H9 (cell line): ENCODE data around the gene SLC7A11. TPM values are rescaled to one million over a fixed set of nuclear protein-coding genes. Genes with fewer than 3 reads are reported as not detected.

Experiments used
- DNase-seq: peaks from one replicate; pipeline ENCODE4 v3.0.0-alpha.2; 2017
- H2AFZ ChIP-seq: one replicate; pipeline ENCODE4 v1.6.1; 2013; ENCODE audit warnings: mild to moderate bottlenecking, low read length, control low read depth, moderate library complexity
- H2AK5ac ChIP-seq: 2 replicates; pipeline ENCODE4 v1.6.1; 2013; ENCODE audit warnings: low read length, control low read depth, mixed read lengths; ENCODE audit not compliant: insufficient read length
- H2BK120ac ChIP-seq: one replicate; pipeline ENCODE4 v1.6.1; 2013; ENCODE audit warnings: low read depth, mild to moderate bottlenecking, low read length, control low read depth, inconsistent platforms; ENCODE audit not compliant: poor library complexity, severe bottlenecking
- H2BK12ac ChIP-seq: 2 replicates; pipeline ENCODE4 v1.6.1; 2013; ENCODE audit warnings: low read length, control low read depth, mixed read lengths, low read depth; ENCODE audit not compliant: insufficient read length
- H2BK15ac ChIP-seq: 2 replicates; pipeline ENCODE4 v1.6.1; 2013; ENCODE audit warnings: low read depth, low read length, control low read depth
- H2BK20ac ChIP-seq: one replicate; pipeline ENCODE4 v1.6.1; 2013; ENCODE audit warnings: low read depth, mild to moderate bottlenecking, low read length, control low read depth, inconsistent platforms; ENCODE audit not compliant: poor library complexity, severe bottlenecking
- H2BK5ac ChIP-seq: 2 replicates; pipeline ENCODE4 v1.6.1; 2013; ENCODE audit warnings: low read length, control low read depth, mixed read lengths; ENCODE audit not compliant: insufficient read length
- H3K14ac ChIP-seq: 2 replicates; pipeline ENCODE4 v1.6.1; 2013; ENCODE audit warnings: low read length, control low read depth; ENCODE audit not compliant: insufficient read depth
- H3K18ac ChIP-seq: 2 replicates; pipeline ENCODE4 v1.6.1; 2013; ENCODE audit warnings: low read depth, mild to moderate bottlenecking, mixed read lengths, low read length, control low read depth; ENCODE audit not compliant: insufficient read length
- H3K23ac ChIP-seq: 2 replicates; pipeline ENCODE4 v1.6.1; 2013; ENCODE audit warnings: low read length, control low read depth, mixed read lengths, low read depth; ENCODE audit not compliant: insufficient read length
- H3K23me2 ChIP-seq: 2 replicates; pipeline ENCODE4 v1.6.1; 2013; ENCODE audit warnings: low read depth, mild to moderate bottlenecking, mixed read lengths, low read length, control low read depth; ENCODE audit not compliant: insufficient read length, poor library complexity, severe bottlenecking
- H3K27ac ChIP-seq: 2 replicates; pipeline ENCODE4 v1.5.1; 2013; ENCODE audit warnings: low read length, control low read depth, mixed read lengths, low read depth; ENCODE audit not compliant: insufficient read length
- H3K27me3 ChIP-seq: 2 replicates; pipeline ENCODE4 v1.6.1; 2013; ENCODE audit warnings: low read length, control low read depth, inconsistent platforms; ENCODE audit not compliant: insufficient read depth
- H3K4ac ChIP-seq: 2 replicates; pipeline ENCODE4 v1.6.1; 2013; ENCODE audit warnings: low read depth, mild to moderate bottlenecking, control low read depth, inconsistent platforms, low read length, moderate library complexity
- H3K4me1 ChIP-seq: 2 replicates; pipeline ENCODE4 v1.6.1; 2013; ENCODE audit warnings: low read length, control low read depth, inconsistent platforms; ENCODE audit not compliant: insufficient read depth
- H3K4me2 ChIP-seq: 2 replicates; pipeline ENCODE4 v1.6.1; 2013; ENCODE audit warnings: low read length, control low read depth, mixed read lengths; ENCODE audit not compliant: insufficient read length, insufficient read depth
- H3K56ac ChIP-seq: 2 replicates; pipeline ENCODE4 v1.6.1; 2013; ENCODE audit warnings: low read depth, mild to moderate bottlenecking, mixed read lengths, low read length, control low read depth; ENCODE audit not compliant: insufficient read length
- H3K79me1 ChIP-seq: 2 replicates; pipeline ENCODE4 v1.6.1; 2013; ENCODE audit warnings: low read depth, mild to moderate bottlenecking, moderate library complexity, low read length, control low read depth, inconsistent platforms; ENCODE audit not compliant: insufficient read depth, poor library complexity, severe bottlenecking
- H3K79me2 ChIP-seq: 2 replicates; pipeline ENCODE4 v1.6.1; 2013; ENCODE audit warnings: low read length, control low read depth, inconsistent platforms; ENCODE audit not compliant: insufficient read depth
- H3K9ac ChIP-seq: 2 replicates; pipeline ENCODE4 v1.6.1; 2013; ENCODE audit warnings: low read length, control low read depth, mixed read lengths; ENCODE audit not compliant: insufficient read length; ENCODE audit errors: extremely low read depth
- H3K9me3 ChIP-seq: one replicate; pipeline ENCODE4 v1.6.1; 2013; ENCODE audit warnings: low read depth, low read length, inconsistent platforms; ENCODE audit not compliant: control insufficient read depth
- H3T11ph ChIP-seq: one replicate; pipeline ENCODE4 v1.6.1; 2013; ENCODE audit warnings: mild to moderate bottlenecking, low read length, control low read depth, inconsistent platforms
- H4K20me1 ChIP-seq: one replicate; pipeline ENCODE4 v1.6.1; 2013; ENCODE audit not compliant: control insufficient read depth, insufficient read length, insufficient read depth
- H4K5ac ChIP-seq: 2 replicates; pipeline ENCODE4 v1.6.1; 2013; ENCODE audit warnings: low read depth, mild to moderate bottlenecking, mixed read lengths, low read length, control low read depth; ENCODE audit not compliant: insufficient read length
- H4K8ac ChIP-seq: replicated peaks from 2 replicates; pipeline ENCODE4 v1.6.1; 2013; ENCODE audit warnings: low read length, control low read depth, mixed read lengths, low read depth; ENCODE audit not compliant: insufficient read length
- H4K91ac ChIP-seq: 2 replicates; pipeline ENCODE4 v1.6.1; 2013; ENCODE audit warnings: low read depth, mild to moderate bottlenecking, moderate library complexity, mixed read lengths, low read length, control low read depth; ENCODE audit not compliant: insufficient read length
- H3K27ac Mint-ChIP-seq, 3 experiments: 2 replicates in 2 of 3; 3 replicates in 1 of 3; pipeline ENCODE4 v1.8.0; 2020 to 2021; ENCODE audit warnings: mixed read lengths in 3 of 3, mild to moderate bottlenecking in 1 of 3, moderate library complexity in 1 of 3
- H3K27me3 Mint-ChIP-seq: 2 replicates; pipeline ENCODE4 v1.8.0; 2021; ENCODE audit warnings: low read depth, mild to moderate bottlenecking, moderate library complexity, mixed read lengths
- H3K36me3 Mint-ChIP-seq, 3 experiments: 2 replicates in 2 of 3; 3 replicates in 1 of 3; pipeline ENCODE4 v1.8.0; 2020 to 2021; ENCODE audit warnings: low read depth in 3 of 3, mixed read lengths in 3 of 3; ENCODE audit not compliant: insufficient read depth in 1 of 3
- H3K4me1 Mint-ChIP-seq, 2 experiments: 2 replicates each; pipeline ENCODE4 v1.8.0; 2020; ENCODE audit warnings: mixed read lengths in 2 of 2
- H3K4me3 Mint-ChIP-seq, 2 experiments: 2 replicates in 1 of 2; 3 replicates in 1 of 2; pipeline ENCODE4 v1.8.0; 2020 to 2021; ENCODE audit warnings: mild to moderate bottlenecking in 2 of 2, mixed read lengths in 2 of 2, moderate library complexity in 1 of 2
- H3K9me3 Mint-ChIP-seq, 2 experiments: 2 replicates in 1 of 2; 3 replicates in 1 of 2; pipeline ENCODE4 v1.8.0; 2020; ENCODE audit warnings: mild to moderate bottlenecking in 2 of 2, mixed read lengths in 2 of 2, moderate library complexity in 1 of 2
- WGBS: extraction: QIAGEN DNeasy Blood & Tissue Kit; methylation state at CpG from one replicate; pipeline ENCODE4 v1.1.7; 2013; ENCODE audit warnings: missing lambda C conversion rate, low lambda C conversion rate, mixed read lengths; ENCODE audit not compliant: insufficient read length; ENCODE audit errors: extremely low coverage; 5-methylcytosine and 5-hydroxymethylcytosine counted together
- total RNA-seq: library from RNA; stranded (reverse); gene quantifications from 2 replicates; pipeline ENCODE4 v1.2.1, GENCODE V29; 2021
- TF ChIP-seq, protein P1 (sequence below): fragments of 200-600 bp; sonication (generic); conservative IDR thresholded peaks from 3 replicates; pipeline ENCODE4 v1.8.0; 2021; ENCODE audit warnings: antibody characterized with exemption, mild to moderate bottlenecking

The SLC7A11 gene
- total RNA-seq, 1 experiment from 2014 or later: 19.8 TPM

GRCh38 chr4:138190452-138190858 is 51.7 kb downstream of the SLC7A11 start:
- no peaks in the 10 kb centered on the region for H3K79me2 ChIP-seq
- no peak overlapping the region for H3K27ac Mint-ChIP-seq
- peaks cover 10 to 18% of the 10 kb centered on the region in 2 experiments for H3K4me1 Mint-ChIP-seq
- H3T11ph ChIP-seq: no peak overlapping the region
- no peak overlapping the region for H2BK15ac ChIP-seq
- no peak overlapping the region for H4K8ac ChIP-seq
- H3K4me3 Mint-ChIP-seq: no peak overlapping the region
- H3K56ac ChIP-seq: no peak overlapping the region
- H3K9ac ChIP-seq: no peak overlapping the region
- TF ChIP-seq, protein P1, sequence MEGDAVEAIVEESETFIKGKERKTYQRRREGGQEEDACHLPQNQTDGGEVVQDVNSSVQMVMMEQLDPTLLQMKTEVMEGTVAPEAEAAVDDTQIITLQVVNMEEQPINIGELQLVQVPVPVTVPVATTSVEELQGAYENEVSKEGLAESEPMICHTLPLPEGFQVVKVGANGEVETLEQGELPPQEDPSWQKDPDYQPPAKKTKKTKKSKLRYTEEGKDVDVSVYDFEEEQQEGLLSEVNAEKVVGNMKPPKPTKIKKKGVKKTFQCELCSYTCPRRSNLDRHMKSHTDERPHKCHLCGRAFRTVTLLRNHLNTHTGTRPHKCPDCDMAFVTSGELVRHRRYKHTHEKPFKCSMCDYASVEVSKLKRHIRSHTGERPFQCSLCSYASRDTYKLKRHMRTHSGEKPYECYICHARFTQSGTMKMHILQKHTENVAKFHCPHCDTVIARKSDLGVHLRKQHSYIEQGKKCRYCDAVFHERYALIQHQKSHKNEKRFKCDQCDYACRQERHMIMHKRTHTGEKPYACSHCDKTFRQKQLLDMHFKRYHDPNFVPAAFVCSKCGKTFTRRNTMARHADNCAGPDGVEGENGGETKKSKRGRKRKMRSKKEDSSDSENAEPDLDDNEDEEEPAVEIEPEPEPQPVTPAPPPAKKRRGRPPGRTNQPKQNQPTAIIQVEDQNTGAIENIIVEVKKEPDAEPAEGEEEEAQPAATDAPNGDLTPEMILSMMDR: no peak
- WGBS: no CpG with 5 or more reads among the region's 3 CpGs
- H4K20me1 ChIP-seq: no peaks in the 10 kb centered on the region
- no peak overlapping the region for H2AK5ac ChIP-seq
- H2BK5ac ChIP-seq: no peak overlapping the region
- peaks cover 2% of the 10 kb centered on the region; the same call in 1 of the 2 replicates for H3K4me1 ChIP-seq
- no peak overlapping the region for H2BK120ac ChIP-seq
- no peaks in the 10 kb centered on the region; a peak in 2 of 7 replicates for H3K36me3 Mint-ChIP-seq
- no peaks in the 10 kb centered on the region for H3K27me3 Mint-ChIP-seq
- H3K18ac ChIP-seq: no peak overlapping the region
- H4K5ac ChIP-seq: no peak overlapping the region
- no peak for DNase-seq
- no peaks in the 10 kb centered on the region for H3K23me2 ChIP-seq
- no peak overlapping the region for H3K4ac ChIP-seq
- no peak overlapping the region for H3K27ac ChIP-seq
- H3K14ac ChIP-seq: no peak overlapping the region
- H3K27me3 ChIP-seq: no peaks in the 10 kb centered on the region
- no peak overlapping the region for H2BK12ac ChIP-seq
- no peak overlapping the region for H4K91ac ChIP-seq
- H3K4me2 ChIP-seq: no peak overlapping the region
- no peak overlapping the region for H2AFZ ChIP-seq
- no peaks in the 10 kb centered on the region for H3K9me3 Mint-ChIP-seq
- no peak overlapping the region for H3K23ac ChIP-seq
- H3K9me3 ChIP-seq: no peaks in the 10 kb centered on the region
- no peaks in the 10 kb centered on the region for H3K79me1 ChIP-seq
- H2BK20ac ChIP-seq: no peak overlapping the region
